OCI-LY3 (cell line): ENCODE measurements around the gene OR56A3.

Experiments
- H2AFZ ChIP-seq: fragments of 200-600, 300-600 bp; shearing (Covaris generic); 2 replicates; pipeline ENCODE4 v1.6.0; 2014; ENCODE audit warnings: antibody characterized with exemption, low read depth, low read length
- H3K27ac ChIP-seq: fragments of 200-600, 300-600 bp; sonication (generic); 2 replicates; pipeline ENCODE4 v1.5.1; 2014; ENCODE audit warnings: mild to moderate bottlenecking, low read length, moderate library complexity, mixed read lengths
- H3K27me3 ChIP-seq: fragments of 200-600, 300-600 bp; sonication (generic); 2 replicates; pipeline ENCODE4 v1.6.1; 2014; ENCODE audit warnings: low read depth, low read length, mixed read lengths
- H3K36me3 ChIP-seq: fragments of 200-600, 300-600 bp; sonication (generic); replicated peaks from 2 replicates; pipeline ENCODE3; 2014; ENCODE audit warnings: low read depth, low read length, mixed read lengths
- H3K4me1 ChIP-seq: fragments of 300-600, 200-600 bp; sonication (generic); 2 replicates; pipeline ENCODE4 v1.6.1; 2014; ENCODE audit warnings: low read length, mixed read lengths
- H3K4me2 ChIP-seq: fragments of 200-600, 300-600 bp; sonication (generic); 2 replicates; pipeline ENCODE4 v1.6.1; 2014; ENCODE audit warnings: low read length, mixed read lengths
- H3K4me3 ChIP-seq: fragments of 300-600, 200-600 bp; sonication (generic); 2 replicates; pipeline ENCODE4 v1.5.1; 2014; ENCODE audit warnings: antibody characterized with exemption, mild to moderate bottlenecking, low read length, moderate library complexity
- H3K79me2 ChIP-seq: fragments of 300-600, 200-600 bp; shearing (Covaris generic); 2 replicates; pipeline ENCODE4 v1.6.1; 2014; ENCODE audit warnings: mild to moderate bottlenecking, low read length, mixed read lengths
- H3K9ac ChIP-seq: fragments of 300-600, 200-600 bp; shearing (Covaris generic); 2 replicates; pipeline ENCODE4 v1.6.0; 2014; ENCODE audit warnings: mild to moderate bottlenecking, low read length, moderate library complexity
- H3K9me3 ChIP-seq: fragments of 200-600, 300-600 bp; shearing (Covaris generic); 2 replicates; pipeline ENCODE4 v1.6.1; 2014; ENCODE audit warnings: low read length, mixed read lengths; ENCODE audit not compliant: insufficient read depth
- H4K20me1 ChIP-seq: fragments of 200-600, 300-600 bp; sonication (generic); 2 replicates; pipeline ENCODE4 v1.6.1; 2016; ENCODE audit warnings: low read length, mixed read lengths; ENCODE audit not compliant: insufficient read depth
- CTCF ChIP-seq: fragments of 200-600, 300-600 bp; sonication (generic); IDR thresholded peaks from 2 replicates; pipeline ENCODE4 v1.5.1; 2014; ENCODE audit warnings: antibody characterized with exemption, low read length, low read depth
- EZH2phosphoT487 ChIP-seq: fragments of 200-600 bp; shearing (Covaris generic); IDR thresholded peaks from 2 replicates; pipeline ENCODE4 v1.6.1; 2018; ENCODE audit warnings: antibody characterized with exemption, mixed run types, low read depth

Gene OR56A3

GRCh38 chr11:5941951-5942350 is at the start of gene OR56A3:
OR56A3 (plus strand) TSS chr11:5942251; CDS start chr11:5947347, 5,096 bp downstream.
- no peaks in the 10 kb centered on the region for H3K9me3 ChIP-seq
- H3K4me3 ChIP-seq = no peak within 1 kb of the TSS
- no peaks in the 10 kb centered on the region for H4K20me1 ChIP-seq
- H3K27me3 ChIP-seq = peaks cover 11% of the 10 kb centered on the region; the same call in 1 of the 2 replicates
- no peak within 1 kb of the TSS for H3K4me2 ChIP-seq
- no peak within 1 kb of the TSS for H3K27ac ChIP-seq
- TF ChIP-seq EZH2phosphoT487 (no peak), CTCF (no peak)
- H3K9ac ChIP-seq = no peak within 1 kb of the TSS
- H3K36me3 ChIP-seq = no peaks in the 10 kb centered on the region
- no peaks in the 10 kb centered on the region for H3K4me1 ChIP-seq
- H2AFZ ChIP-seq = no peak within 1 kb of the TSS
- H3K79me2 ChIP-seq = no peaks in the 10 kb centered on the region

GRCh38 chr11:5892908-5893307 is 49.1 kb upstream of the OR56A3 start, which contains the start of gene OR52E5:
OR52E5 (plus strand) TSS chr11:5893208; CDS start chr11:5900777, 7,569 bp downstream.
- Histone ChIP-seq H3K4me1 (no peaks in the 10 kb centered on the region), H4K20me1 (no peaks in the 10 kb centered on the region), H3K36me3 (no peaks in the 10 kb centered on the region), H3K79me2 (no peaks in the 10 kb centered on the region), H3K27me3 (peaks cover 15% of the 10 kb centered on the region; the same call in 1 of the 2 replicates), H3K4me2 (no peak within 1 kb of the TSS), H2AFZ (no peak within 1 kb of the TSS), H3K9me3 (no peaks in the 10 kb centered on the region), H3K9ac (no peak within 1 kb of the TSS), H3K4me3 (no peak within 1 kb of the TSS), H3K27ac (no peak within 1 kb of the TSS)
- TF ChIP-seq CTCF (no peak), EZH2phosphoT487 (no peak)

- no peak overlapping the region for H2AFZ ChIP-seq
- H4K20me1 ChIP-seq = no peaks in the 10 kb centered on the region
- 0 out of 2 replicates have a peak, but pooled peaks cover 3% of the 10 kb centered on the region for H3K27me3 ChIP-seq
- no peaks in the 10 kb centered on the region for H3K36me3 ChIP-seq
- H3K4me2 ChIP-seq = no peak overlapping the region
- no peaks in the 10 kb centered on the region for H3K79me2 ChIP-seq
- H3K27ac ChIP-seq = no peak overlapping the region
- H3K9me3 ChIP-seq = no peaks in the 10 kb centered on the region
- no peak overlapping the region for H3K4me3 ChIP-seq
- TF ChIP-seq CTCF (no peak), EZH2phosphoT487 (no peak)
- no peaks in the 10 kb centered on the region for H3K4me1 ChIP-seq
- H3K9ac ChIP-seq = no peak overlapping the region
Observed at GRCh38 chr11:5899534-5899933, 42.5 kb upstream of the OR56A3 start.

GRCh38 chr11:5910540-5910939 is 31.5 kb upstream of the OR56A3 start:
- no peaks in the 10 kb centered on the region for H3K9me3 ChIP-seq
- TF ChIP-seq CTCF = no peak
- no peak for TF ChIP-seq EZH2phosphoT487
- H3K27me3 ChIP-seq = no peaks in the 10 kb centered on the region
- no peak overlapping the region for H3K27ac ChIP-seq
- H3K4me3 ChIP-seq = no peak overlapping the region
- H3K79me2 ChIP-seq = no peaks in the 10 kb centered on the region
- H4K20me1 ChIP-seq = no peaks in the 10 kb centered on the region
- no peak overlapping the region for H3K9ac ChIP-seq
- H3K4me2 ChIP-seq = no peak overlapping the region
- H3K36me3 ChIP-seq = no peaks in the 10 kb centered on the region
- H3K4me1 ChIP-seq = no peaks in the 10 kb centered on the region
- H2AFZ ChIP-seq = no peak overlapping the region
